ENCODE data around the gene TNIK. TPM values are rescaled to one million over a fixed set of nuclear protein-coding genes. Genes with fewer than 3 reads are reported as not detected.

TNIK gene
- polyA plus RNA-seq, 1 of the 3 experiments (the other 2 are of a cell fraction): 19.4 TPM

GRCh38 chr3:171312741-171313140 lies 147.5 kb downstream of the TNIK start:
- POLR2A ChIA-PET: no interaction called here
- 94% methylated on average over 8 of the region's 8 CpGs for WGBS (ENCODE audit: low lambda C conversion rate)
- CTCF ChIA-PET: no interaction called here

GRCh38 chr3:171311784-171312183 lies 148.4 kb downstream of the TNIK start:
- TF ChIP-seq IRF3 (IDR thresholded peaks at IDR 0.05; ENCODE audit: low read depth, low read length) (no peak), EP300 (IDR thresholded peaks at IDR 0.05; ENCODE audit: borderline replicate concordance in 1 of 2, low read depth in 1 of 2, low read length in 1 of 2) (no peak), TAF1 (IDR thresholded peaks at IDR 0.05; ENCODE audit: borderline replicate concordance, low read depth, low read length) (no peak), MAX (IDR thresholded peaks at IDR 0.05; ENCODE audit: low read depth) (no peak), EZH2phosphoT487 (IDR thresholded peaks at IDR 0.05; ENCODE audit: borderline replicate concordance, low read depth) (no peak), POLR2AphosphoS5 (IDR thresholded peaks at IDR 0.05; ENCODE audit: low read depth, low read length) (no peak), USF2 (IDR thresholded peaks at IDR 0.05; ENCODE audit: borderline replicate concordance, low read depth, low read length) (no peak)
- no peak overlapping the region for H3K4me2 ChIP-seq
- H4K20me1 ChIP-seq (ENCODE audit: insufficient read depth): no peaks in the 10 kb centered on the region
- H3K27me3 ChIP-seq (ENCODE audit: insufficient read depth): no peaks in the 10 kb centered on the region
- no peak overlapping the region for H3K4me3 ChIP-seq (ENCODE audit: low read depth in 2 of 2, low read length in 1 of 2)
- H3K36me3 ChIP-seq (replicated peaks in 1 of 2; ENCODE audit: control insufficient read depth in 1 of 2, insufficient read depth in 2 of 2, low read length in 1 of 2): no peaks in the 10 kb centered on the region
- no peaks in the 10 kb centered on the region for H3K9me2 ChIP-seq
- H3K9ac ChIP-seq: no peak overlapping the region
- H3K79me2 ChIP-seq (ENCODE audit: insufficient read depth): peaks cover 45% of the 10 kb centered on the region
- ChIA-PET CTCF (interaction anchor here (0.6 kb wide), 1 partner anchor 42 kb away, joined by 3 read pairs; no protein-coding TSS in a partner anchor), POLR2A (no interaction called here)
- H3F3A ChIP-seq (replicated peaks; ENCODE audit: insufficient read depth): peaks cover 26% of the 10 kb centered on the region
- no peaks in the 10 kb centered on the region for H3K9me3 ChIP-seq
- no peak overlapping the region for H2AFZ ChIP-seq (ENCODE audit: low read depth)
- H3K27ac ChIP-seq (ENCODE audit: low read depth in 2 of 2, low read length in 1 of 2): no peak overlapping the region
- H3K4me1 ChIP-seq (ENCODE audit: control insufficient read depth in 1 of 2, insufficient read depth in 2 of 2, low read depth in 1 of 2, low read length in 1 of 2): peaks cover 3 to 12% of the 10 kb centered on the region in 2 experiments; a peak in 3 of 4 replicates
- WGBS (ENCODE audit: low lambda C conversion rate): 89% methylated on average over 4 of the region's 6 CpGs
- no peak for DNase-seq

More at GRCh38 chr3:171312741-171313140, 147.5 kb downstream of the TNIK start:
- H2AFZ ChIP-seq (ENCODE audit: low read depth): no peak overlapping the region
- H3F3A ChIP-seq (replicated peaks; ENCODE audit: insufficient read depth): peaks cover 17% of the 10 kb centered on the region
- no peak overlapping the region for H3K27ac ChIP-seq (ENCODE audit: low read depth in 2 of 2, low read length in 1 of 2)
- no peaks in the 10 kb centered on the region for H3K9me2 ChIP-seq
- no peaks in the 10 kb centered on the region for H3K27me3 ChIP-seq (ENCODE audit: insufficient read depth)
- H3K4me1 ChIP-seq (ENCODE audit: control insufficient read depth in 1 of 2, insufficient read depth in 2 of 2, low read depth in 1 of 2, low read length in 1 of 2): peaks cover 4 to 6% of the 10 kb centered on the region in 2 experiments; a peak in 2 of 4 replicates
- H3K9me3 ChIP-seq: no peaks in the 10 kb centered on the region
- H3K4me3 ChIP-seq (ENCODE audit: low read depth in 2 of 2, low read length in 1 of 2): no peak overlapping the region
- H4K20me1 ChIP-seq (ENCODE audit: insufficient read depth): no peaks in the 10 kb centered on the region
- peaks cover 37% of the 10 kb centered on the region for H3K79me2 ChIP-seq (ENCODE audit: insufficient read depth)
- TF ChIP-seq GATA2 (CRISPR knock-in tag; IDR thresholded peaks at IDR 0.05) (no peak), EZH2phosphoT487 (IDR thresholded peaks at IDR 0.05; ENCODE audit: borderline replicate concordance, low read depth) (no peak), GABPA (IDR thresholded peaks at IDR 0.05; ENCODE audit: low read depth) (no peak), RCOR1 (IDR thresholded peaks at IDR 0.05; ENCODE audit: low read length) (no peak), FOXJ3 (CRISPR knock-in tag; IDR thresholded peaks at IDR 0.05) (no peak), CTCF (IDR thresholded peaks at IDR 0.05) (no peak), POLR2AphosphoS5 (IDR thresholded peaks at IDR 0.05; ENCODE audit: low read depth, low read length) (no peak)
- no peak overlapping the region for H3K9ac ChIP-seq
- H3K4me2 ChIP-seq: no peak overlapping the region
- no peak for DNase-seq
- no peaks in the 10 kb centered on the region for H3K36me3 ChIP-seq (replicated peaks in 1 of 2; ENCODE audit: control insufficient read depth in 1 of 2, insufficient read depth in 2 of 2, low read length in 1 of 2)
